A673 (cell line): Measurements from ENCODE around the gene ACY1. TPM values are rescaled to one million over a fixed set of nuclear protein-coding genes. Genes with fewer than 3 reads are reported as not detected.

ENCODE experiments used
- BruUV-seq: library from RNA; stranded (reverse); fragments of 400-500 nt; replicated peaks from 2 replicates; lab custom pipeline; 2021; lab: Mats Ljungman, UMichigan
- CTCF ChIA-PET: fragments of 300-600 bp; sonication (Branson Sonifier 250); formaldehyde crosslinking; loops from one replicate; lab custom pipeline; 2022; ENCODE audit warnings: antibody characterized with exemption; lab: Charles Lee
- POLR2A ChIA-PET: fragments of 300-600 bp; sonication (Branson Sonifier 250); formaldehyde crosslinking; loops from one replicate; lab custom pipeline; 2022; ENCODE audit warnings: antibody characterized with exemption; ENCODE audit not compliant: low non-redundant PET; lab: Charles Lee
- DNase-seq: peaks from one replicate; pipeline ENCODE4 v3.0.0-alpha.2; 2015; ENCODE audit warnings: low spot score
- H3K27ac ChIP-seq: fragments of 200-600 bp; sonication (generic); 2 replicates; pipeline ENCODE4 v1.5.1; 2016; ENCODE audit warnings: mixed run types, low read depth, mild to moderate bottlenecking, mixed read lengths, antibody characterized with exemption, low read length; ENCODE audit not compliant: poor library complexity, severe bottlenecking
- H3K27me3 ChIP-seq: fragments of 200-600 bp; sonication (generic); replicated peaks from 2 replicates; pipeline ENCODE4 v1.6.1; 2017; ENCODE audit warnings: mixed run types, low read depth, mild to moderate bottlenecking, mixed read lengths, antibody characterized with exemption, low read length; ENCODE audit not compliant: insufficient read depth, poor library complexity
- H3K36me3 ChIP-seq: fragments of 200-600 bp; sonication (generic); 2 replicates; pipeline ENCODE4 v1.6.1; 2016; ENCODE audit warnings: mixed run types, mild to moderate bottlenecking, mixed read lengths, antibody characterized with exemption, low read length; ENCODE audit not compliant: insufficient read depth, poor library complexity, severe bottlenecking
- H3K4me1 ChIP-seq: fragments of 200-600 bp; sonication (generic); 2 replicates; pipeline ENCODE4 v1.6.1; 2017; ENCODE audit warnings: mixed run types, mild to moderate bottlenecking, mixed read lengths, antibody characterized with exemption, low read length; ENCODE audit not compliant: insufficient read depth, poor library complexity, severe bottlenecking
- H3K4me3 ChIP-seq: fragments of 200-600 bp; sonication (generic); 2 replicates; pipeline ENCODE4 v1.5.1; 2016; ENCODE audit warnings: low read depth, mixed run types, mild to moderate bottlenecking, mixed read lengths, low read length; ENCODE audit not compliant: poor library complexity, severe bottlenecking
- H3K9me3 ChIP-seq: fragments of 200-600 bp; sonication (generic); 2 replicates; pipeline ENCODE4 v1.6.1; 2016; ENCODE audit warnings: mixed run types, low read depth, mild to moderate bottlenecking, mixed read lengths, antibody characterized with exemption, low read length; ENCODE audit not compliant: poor library complexity, severe bottlenecking
- CTCF ChIP-seq: fragments of 300-800, 200-600 bp; sonication (generic); conservative IDR thresholded peaks from 2 replicates; pipeline ENCODE4 v1.5.1; 2017; ENCODE audit warnings: low read depth, mild to moderate bottlenecking, antibody characterized with exemption, low read length, moderate library complexity, mixed read lengths
- EZH2 ChIP-seq: fragments of 200-600 bp; sonication (generic); IDR thresholded peaks from 2 replicates; pipeline ENCODE4 v1.6.1; 2017; ENCODE audit warnings: borderline replicate concordance, low read depth, mild to moderate bottlenecking, mixed read lengths, antibody characterized with exemption, low read length; ENCODE audit not compliant: poor library complexity, severe bottlenecking
- intact Hi-C: fragments of 100-400 bp; cut with micrococcal nuclease; formaldehyde crosslinking; loops from one replicate; pipeline ENCODE4 v1.10.0; 2022; ENCODE audit not compliant: unreplicated experiment
- total RNA-seq: library from RNA; stranded (reverse); gene quantifications from 2 replicates; pipeline ENCODE4 v1.2.3, GENCODE V29; 2021

ACY1 gene
- total RNA-seq, 1 experiment from 2014 or later = 6.4 TPM

DNA sequence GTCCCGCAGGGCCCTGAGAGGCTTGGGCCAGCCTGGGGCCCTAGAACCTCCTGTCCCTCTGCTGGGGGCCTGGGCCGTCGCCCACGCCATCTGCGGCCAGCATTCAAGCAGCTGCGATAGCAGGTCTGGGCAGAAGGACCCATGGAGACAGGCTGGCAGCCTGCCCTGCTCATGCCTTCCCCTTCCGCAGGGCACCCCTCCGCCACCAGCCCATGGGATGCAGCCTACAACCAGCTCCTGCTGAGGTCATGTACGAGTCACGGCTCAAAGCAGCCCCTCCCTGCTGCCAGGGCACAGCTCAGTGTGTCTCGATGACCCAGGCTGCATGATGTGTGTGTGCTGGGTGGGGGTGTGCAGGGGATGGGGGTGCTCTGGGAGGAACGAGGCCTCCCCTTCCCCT is 45.2 kb downstream of the ACY1 start:
- TF ChIP-seq EZH2 (no peak), CTCF (no peak)
- Histone ChIP-seq H3K4me3 (no peak overlapping the region), H3K27me3 (no peaks in the 10 kb centered on the region), H3K9me3 (no peaks in the 10 kb centered on the region), H3K27ac (no peak overlapping the region), H3K4me1 (no peaks in the 10 kb centered on the region), H3K36me3 (no peaks in the 10 kb centered on the region)
- intact Hi-C loops = no loop called here
- no peak for DNase-seq
- no TSS peak for BruUV-seq
- ChIA-PET CTCF (no interaction called here), POLR2A (no interaction called here)

DNA sequence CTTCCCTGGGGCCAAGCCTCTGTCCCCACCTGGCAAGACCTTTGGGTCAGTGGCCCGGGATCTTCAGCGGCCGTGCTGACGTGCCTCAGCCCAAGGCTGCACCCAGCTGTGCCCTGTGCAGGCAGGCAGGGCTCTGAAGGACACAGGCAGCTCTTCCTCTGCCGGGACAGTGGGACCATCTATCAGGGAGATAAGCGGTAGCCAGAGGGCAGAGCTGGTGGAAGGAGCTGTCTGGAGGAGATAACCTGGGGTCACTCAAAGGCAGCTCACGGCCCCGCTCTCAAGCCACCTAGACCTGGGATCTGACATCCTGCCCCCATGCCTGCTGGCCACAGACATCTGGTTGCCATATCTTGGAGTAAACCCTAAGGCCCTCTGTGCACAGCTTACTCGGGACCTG is 45.7 kb downstream of the ACY1 start:
- Histone ChIP-seq H3K9me3 (no peaks in the 10 kb centered on the region), H3K4me1 (no peaks in the 10 kb centered on the region), H3K36me3 (no peaks in the 10 kb centered on the region), H3K27me3 (no peaks in the 10 kb centered on the region), H3K4me3 (no peak overlapping the region), H3K27ac (no peak overlapping the region)
- no peak for DNase-seq
- intact Hi-C loops = no loop called here
- BruUV-seq = no TSS peak
- ChIA-PET CTCF (no interaction called here), POLR2A (no interaction called here)
- no peak for TF ChIP-seq EZH2
- no peak for TF ChIP-seq CTCF

DNA sequence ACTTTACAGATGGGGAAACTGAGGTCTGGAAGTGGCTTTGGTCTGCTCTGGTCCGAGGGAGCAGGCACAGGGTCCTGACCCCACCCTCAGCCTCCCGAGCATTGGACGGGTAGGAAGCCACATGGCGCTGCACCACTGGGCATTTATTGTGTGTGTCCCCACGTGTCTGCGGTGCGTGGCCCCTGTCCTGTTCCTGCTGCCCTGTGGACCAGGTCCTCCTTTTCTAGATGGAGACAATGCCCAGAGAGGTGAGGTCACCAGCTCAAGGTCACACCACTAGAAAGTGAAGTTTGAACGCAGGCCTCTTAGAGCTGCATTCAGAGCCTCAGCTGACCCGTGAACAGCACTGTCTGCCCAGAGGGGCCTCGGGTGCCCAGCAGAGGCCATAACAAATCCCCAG is 46.2 kb downstream of the ACY1 start:
- H3K4me3 ChIP-seq = no peak overlapping the region
- no peak for TF ChIP-seq CTCF
- TF ChIP-seq EZH2 = no peak
- intact Hi-C loops = no loop called here
- ChIA-PET CTCF (no interaction called here), POLR2A (no interaction called here)
- H3K9me3 ChIP-seq = no peaks in the 10 kb centered on the region
- no peak overlapping the region for H3K27ac ChIP-seq
- H3K36me3 ChIP-seq = no peaks in the 10 kb centered on the region
- no peak for DNase-seq
- H3K27me3 ChIP-seq = no peaks in the 10 kb centered on the region
- no peaks in the 10 kb centered on the region for H3K4me1 ChIP-seq
- no TSS peak for BruUV-seq
